K562 (cell line): ENCODE data around the gene THAP2. TPM values are rescaled to one million over a fixed set of nuclear protein-coding genes. Genes with fewer than 3 reads are reported as not detected.

Source experiments
- ARHGAP35 ChIP-seq: fragments of 450-650 bp; IDR thresholded peaks from 2 replicates; pipeline ENCODE4 v1.6.1; 2018; ENCODE audit not compliant: partially characterized antibody
- ATF7 ChIP-seq: fragments of 450-650 bp; IDR thresholded peaks from 2 replicates; pipeline ENCODE4 v1.7.1; 2014; ENCODE audit warnings: mild to moderate bottlenecking, moderate library complexity
- C11orf30 ChIP-seq: fragments of 450-650 bp; IDR thresholded peaks from 2 replicates; pipeline ENCODE4 v1.6.1; 2016; ENCODE audit warnings: low read depth, mild to moderate bottlenecking
- CREM ChIP-seq: IDR thresholded peaks from 2 replicates; pipeline ENCODE4 v1.6.1; 2014; ENCODE audit warnings: antibody characterized with exemption, low read depth
- DIDO1 ChIP-seq: fragments of 450-650 bp; IDR thresholded peaks from 2 replicates; pipeline ENCODE4 v1.6.1; 2016; ENCODE audit warnings: low read depth, missing biosample characterization, missing genetic modification characterization
- ELF4 ChIP-seq: fragments of 450-650 bp; formaldehyde crosslinking; IDR thresholded peaks from 2 replicates; pipeline ENCODE4 v1.4.0; 2022; ENCODE audit warnings: missing genetic modification characterization
- MAFF ChIP-seq: IDR thresholded peaks from 2 replicates; pipeline ENCODE4 v1.6.1; 2012; ENCODE audit warnings: low read length, improper control_type of control experiment
- NR4A1 ChIP-seq, 2 experiments: fragments of 250-450 bp in 1 of 2; fragments of 450-650 bp in 1 of 2; sonication (Bioruptor Pico) in 1 of 2; IDR thresholded peaks; 2 replicates each; pipeline versions ENCODE4 v1.4.0 to v1.6.1; 2016 to 2020; ENCODE audit warnings: mild to moderate bottlenecking in 2 of 2, missing compliant biosample characterization in 1 of 2, missing genetic modification characterization in 1 of 2, moderate library complexity in 1 of 2
- PHF8 ChIP-seq: fragments of 200-600 bp; sonication (generic); IDR thresholded peaks from 2 replicates; pipeline ENCODE4 v1.6.1; 2012; ENCODE audit warnings: mixed run types, mild to moderate bottlenecking, inconsistent platforms, low read length, moderate library complexity, borderline replicate concordance
- SMARCE1 ChIP-seq: fragments of 450-650 bp; IDR thresholded peaks from 2 replicates; pipeline ENCODE4 v1.7.1; 2016; ENCODE audit warnings: mild to moderate bottlenecking
- TRIM24 ChIP-seq, 2 experiments: fragments of 450-650 bp; IDR thresholded peaks; 2 replicates each; pipeline ENCODE4 v1.6.1; 2016
- ZKSCAN1 ChIP-seq: fragments of 150-350 bp; IDR thresholded peaks from 2 replicates; pipeline ENCODE4 v1.6.1; 2016; ENCODE audit warnings: low read depth, low read length
- polyA plus RNA-seq, 8 experiments: library from polyadenylated mRNA; depleted of rRNA in 4 of 8; stranded (reverse) in 5 of 8; unstranded in 3 of 8; fragments of >200 nt; fragmentation: Nextera tagmentation in 2 of 8; fragmentation: Illumina TruSeq in 1 of 8; extraction: Ambion mirVana in 2 of 8; extraction: Trizol in 1 of 8; gene quantifications; 2 replicates each; pipeline versions ENCODE4 v1.2.1 to v1.2.3, GENCODE V29; 2011 to 2014; ENCODE audit warnings: inconsistent platforms in 1 of 8, missing spikeins in 1 of 8
- total RNA-seq, 7 experiments: library from RNA; depleted of rRNA in 6 of 7; stranded (reverse); fragments of >200 nt in 6 of 7; fragmentation: Illumina TruSeq in 2 of 7; extraction: Trizol in 2 of 7; gene quantifications; 2 replicates each; pipeline versions ENCODE4 v1.2.1 to v1.2.3, GENCODE V29; 2011 to 2021; ENCODE audit warnings: low replicate concordance in 1 of 7
- TF ChIP-seq, protein P1 (sequence below): sonication (generic); formaldehyde crosslinking; IDR thresholded peaks from 2 replicates; pipeline ENCODE4 v1.9.0; 2022; ENCODE audit warnings: mild to moderate bottlenecking, missing genetic modification reagents
- TF ChIP-seq, protein P2 (sequence below): fragments of 250-450 bp; sonication (Bioruptor Pico); IDR thresholded peaks from 2 replicates; pipeline ENCODE4 v1.9.0; 2021; ENCODE audit warnings: mild to moderate bottlenecking, inconsistent platforms
- TF ChIP-seq, protein P3 (sequence below): fragments of 450-650 bp; conservative IDR thresholded peaks from 2 replicates; pipeline ENCODE4 v1.6.1; 2016; ENCODE audit warnings: missing genetic modification characterization, low read depth, mild to moderate bottlenecking, missing compliant biosample characterization, moderate library complexity
- TF ChIP-seq, protein P4 (sequence below): fragments of 250-450 bp; sonication (Bioruptor Pico); IDR thresholded peaks from 2 replicates; pipeline ENCODE4 v1.4.0; 2020; ENCODE audit warnings: borderline replicate concordance
- TF ChIP-seq, protein P5 (sequence below): fragments of 250-450 bp; sonication (Bioruptor Pico); IDR thresholded peaks from 2 replicates; pipeline ENCODE4 v1.5.1; 2021; ENCODE audit warnings: mild to moderate bottlenecking
- TF ChIP-seq, protein P6 (sequence below): sonication (generic); formaldehyde crosslinking; IDR thresholded peaks from 2 replicates; pipeline ENCODE4 v1.4.0; 2020; ENCODE audit warnings: mild to moderate bottlenecking, missing genetic modification reagents

Gene THAP2
- total and polyA plus RNA-seq, 9 of the 15 experiments (the other 6 are each of a cell fraction or from before 2014, with no cell fraction given) = 1.8 to 18.9 (median 7.3) TPM

DNA sequence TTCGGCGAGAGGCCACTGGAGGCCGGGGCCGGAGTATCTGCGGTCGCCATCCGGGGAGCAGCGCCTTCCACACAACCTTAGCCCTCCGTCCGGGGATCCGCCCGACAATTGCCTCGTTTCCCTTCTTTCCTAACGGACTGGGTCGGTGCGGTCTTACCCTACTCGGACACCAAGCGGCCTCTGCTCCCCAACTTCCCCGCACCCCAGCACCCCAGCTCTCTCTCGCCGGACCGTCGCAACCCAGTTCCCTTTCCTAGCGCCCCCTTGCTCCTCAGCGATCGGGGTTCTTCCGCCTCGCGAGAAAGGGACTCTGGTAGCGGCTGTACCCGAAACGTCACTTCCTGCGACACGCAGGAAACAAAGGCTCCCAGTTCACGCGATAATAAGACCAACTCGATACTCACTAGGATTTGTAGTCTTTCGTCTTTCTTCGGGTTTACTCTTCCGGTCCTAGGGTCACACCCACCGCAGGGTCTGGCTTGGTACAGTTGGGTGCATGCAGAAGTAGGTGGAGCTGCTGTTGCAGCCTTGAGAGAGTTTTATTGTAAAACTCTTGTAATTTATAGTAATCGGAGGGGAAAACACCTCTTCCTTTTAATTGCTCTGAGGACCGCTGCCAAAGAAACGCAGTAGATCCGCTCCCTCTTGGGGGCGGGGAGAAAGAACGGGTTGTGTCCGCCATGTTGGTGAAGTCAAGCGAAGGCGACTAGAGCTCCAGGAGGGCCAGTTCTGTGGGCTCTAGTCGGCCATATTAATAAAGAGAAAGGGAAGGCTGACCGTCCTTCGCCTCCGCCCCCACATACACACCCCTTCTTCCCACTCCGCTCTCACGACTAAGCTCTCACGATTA lies at the start of gene THAP2, which contains the start of gene ZFC3H1 (continued):
- TF ChIP-seq, protein P1, sequence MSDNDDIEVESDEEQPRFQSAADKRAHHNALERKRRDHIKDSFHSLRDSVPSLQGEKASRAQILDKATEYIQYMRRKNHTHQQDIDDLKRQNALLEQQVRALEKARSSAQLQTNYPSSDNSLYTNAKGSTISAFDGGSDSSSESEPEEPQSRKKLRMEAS (CRISPR knock-in tag) = peak; percentile 28; the same call in 1 of the 2 replicates
- TF ChIP-seq ZKSCAN1 = 0 out of 2 replicates have a peak, but pooled peaks have one; percentile 29
- TF ChIP-seq, protein P2, sequence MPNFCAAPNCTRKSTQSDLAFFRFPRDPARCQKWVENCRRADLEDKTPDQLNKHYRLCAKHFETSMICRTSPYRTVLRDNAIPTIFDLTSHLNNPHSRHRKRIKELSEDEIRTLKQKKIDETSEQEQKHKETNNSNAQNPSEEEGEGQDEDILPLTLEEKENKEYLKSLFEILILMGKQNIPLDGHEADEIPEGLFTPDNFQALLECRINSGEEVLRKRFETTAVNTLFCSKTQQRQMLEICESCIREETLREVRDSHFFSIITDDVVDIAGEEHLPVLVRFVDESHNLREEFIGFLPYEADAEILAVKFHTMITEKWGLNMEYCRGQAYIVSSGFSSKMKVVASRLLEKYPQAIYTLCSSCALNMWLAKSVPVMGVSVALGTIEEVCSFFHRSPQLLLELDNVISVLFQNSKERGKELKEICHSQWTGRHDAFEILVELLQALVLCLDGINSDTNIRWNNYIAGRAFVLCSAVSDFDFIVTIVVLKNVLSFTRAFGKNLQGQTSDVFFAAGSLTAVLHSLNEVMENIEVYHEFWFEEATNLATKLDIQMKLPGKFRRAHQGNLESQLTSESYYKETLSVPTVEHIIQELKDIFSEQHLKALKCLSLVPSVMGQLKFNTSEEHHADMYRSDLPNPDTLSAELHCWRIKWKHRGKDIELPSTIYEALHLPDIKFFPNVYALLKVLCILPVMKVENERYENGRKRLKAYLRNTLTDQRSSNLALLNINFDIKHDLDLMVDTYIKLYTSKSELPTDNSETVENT (CRISPR knock-in tag) = 0 out of 2 replicates have a peak, but pooled peaks have one; percentile 35
- TF ChIP-seq ARHGAP35 = peak; percentile 93
- TF ChIP-seq NR4A1 (CRISPR knock-in tag; IDR thresholded peaks at IDR 0.05) = no peak
- TF ChIP-seq NR4A1 (tag; IDR thresholded peaks at IDR 0.05) = no peak
- TF ChIP-seq ATF7 = peak; percentile 71; the same call in 1 of the 2 replicates
- peak; percentile 69 for TF ChIP-seq C11orf30
- peak; percentile 35; the same call in 1 of the 2 replicates for TF ChIP-seq ELF4 (CRISPR knock-in tag)
- peak; percentile 68 for TF ChIP-seq DIDO1 (tag)
- peak; percentile 9; the same call in 1 of the 2 replicates for TF ChIP-seq SMARCE1
- TF ChIP-seq TRIM24 (IDR thresholded peaks at IDR 0.05) = peak in 1 of 2 experiments; percentile 77; a peak in 2 of 4 replicates
- TF ChIP-seq, protein P3, sequence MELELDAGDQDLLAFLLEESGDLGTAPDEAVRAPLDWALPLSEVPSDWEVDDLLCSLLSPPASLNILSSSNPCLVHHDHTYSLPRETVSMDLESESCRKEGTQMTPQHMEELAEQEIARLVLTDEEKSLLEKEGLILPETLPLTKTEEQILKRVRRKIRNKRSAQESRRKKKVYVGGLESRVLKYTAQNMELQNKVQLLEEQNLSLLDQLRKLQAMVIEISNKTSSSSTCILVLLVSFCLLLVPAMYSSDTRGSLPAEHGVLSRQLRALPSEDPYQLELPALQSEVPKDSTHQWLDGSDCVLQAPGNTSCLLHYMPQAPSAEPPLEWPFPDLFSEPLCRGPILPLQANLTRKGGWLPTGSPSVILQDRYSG (tag) = peak; percentile 70; the same call in 1 of the 2 replicates
- TF ChIP-seq, protein P4, sequence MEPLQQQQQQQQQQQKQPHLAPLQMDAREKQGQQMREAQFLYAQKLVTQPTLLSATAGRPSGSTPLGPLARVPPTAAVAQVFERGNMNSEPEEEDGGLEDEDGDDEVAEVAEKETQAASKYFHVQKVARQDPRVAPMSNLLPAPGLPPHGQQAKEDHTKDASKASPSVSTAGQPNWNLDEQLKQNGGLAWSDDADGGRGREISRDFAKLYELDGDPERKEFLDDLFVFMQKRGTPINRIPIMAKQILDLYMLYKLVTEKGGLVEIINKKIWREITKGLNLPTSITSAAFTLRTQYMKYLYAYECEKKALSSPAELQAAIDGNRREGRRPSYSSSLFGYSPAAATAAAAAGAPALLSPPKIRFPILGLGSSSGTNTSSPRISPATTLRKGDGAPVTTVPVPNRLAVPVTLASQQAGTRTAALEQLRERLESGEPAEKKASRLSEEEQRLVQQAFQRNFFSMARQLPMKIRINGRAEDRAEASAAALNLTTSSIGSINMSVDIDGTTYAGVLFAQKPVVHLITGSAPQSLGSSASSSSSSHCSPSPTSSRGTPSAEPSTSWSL = no peak
- TF ChIP-seq, protein P5, sequence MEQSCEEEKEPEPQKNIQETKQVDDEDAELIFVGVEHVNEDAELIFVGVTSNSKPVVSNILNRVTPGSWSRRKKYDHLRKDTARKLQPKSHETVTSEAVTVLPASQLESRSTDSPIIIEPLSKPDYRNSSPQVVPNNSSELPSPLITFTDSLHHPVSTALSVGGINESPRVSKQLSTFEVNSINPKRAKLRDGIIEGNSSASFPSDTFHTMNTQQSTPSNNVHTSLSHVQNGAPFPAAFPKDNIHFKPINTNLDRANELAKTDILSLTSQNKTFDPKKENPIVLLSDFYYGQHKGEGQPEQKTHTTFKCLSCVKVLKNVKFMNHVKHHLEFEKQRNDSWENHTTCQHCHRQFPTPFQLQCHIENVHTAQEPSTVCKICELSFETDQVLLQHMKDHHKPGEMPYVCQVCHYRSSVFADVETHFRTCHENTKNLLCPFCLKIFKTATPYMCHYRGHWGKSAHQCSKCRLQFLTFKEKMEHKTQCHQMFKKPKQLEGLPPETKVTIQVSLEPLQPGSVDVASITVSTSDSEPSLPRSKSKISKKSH (CRISPR knock-in tag) = no peak
- peak; percentile 62 for TF ChIP-seq MAFF
- peak; percentile 98 for TF ChIP-seq CREM
- peak; percentile 80 for TF ChIP-seq PHF8
- TF ChIP-seq, protein P6, sequence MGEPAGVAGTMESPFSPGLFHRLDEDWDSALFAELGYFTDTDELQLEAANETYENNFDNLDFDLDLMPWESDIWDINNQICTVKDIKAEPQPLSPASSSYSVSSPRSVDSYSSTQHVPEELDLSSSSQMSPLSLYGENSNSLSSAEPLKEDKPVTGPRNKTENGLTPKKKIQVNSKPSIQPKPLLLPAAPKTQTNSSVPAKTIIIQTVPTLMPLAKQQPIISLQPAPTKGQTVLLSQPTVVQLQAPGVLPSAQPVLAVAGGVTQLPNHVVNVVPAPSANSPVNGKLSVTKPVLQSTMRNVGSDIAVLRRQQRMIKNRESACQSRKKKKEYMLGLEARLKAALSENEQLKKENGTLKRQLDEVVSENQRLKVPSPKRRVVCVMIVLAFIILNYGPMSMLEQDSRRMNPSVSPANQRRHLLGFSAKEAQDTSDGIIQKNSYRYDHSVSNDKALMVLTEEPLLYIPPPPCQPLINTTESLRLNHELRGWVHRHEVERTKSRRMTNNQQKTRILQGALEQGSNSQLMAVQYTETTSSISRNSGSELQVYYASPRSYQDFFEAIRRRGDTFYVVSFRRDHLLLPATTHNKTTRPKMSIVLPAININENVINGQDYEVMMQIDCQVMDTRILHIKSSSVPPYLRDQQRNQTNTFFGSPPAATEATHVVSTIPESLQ (CRISPR knock-in tag) = 0 out of 2 replicates have a peak, but pooled peaks have one; percentile 45
